Iris pigment epithelial cell (primary cell): ENCODE results near the gene AGBL2.
"Not testable (repeated sequence)": the region's sequence is repeated elsewhere in the genome, so short reads cannot be mapped to it uniquely, and the experiment has no call there.

Source experiments
- DNase-seq: peaks from one replicate; pipeline ENCODE4 v3.0.0-alpha.2; 2011; ENCODE audit warnings: low read depth

AGBL2 gene

DNA sequence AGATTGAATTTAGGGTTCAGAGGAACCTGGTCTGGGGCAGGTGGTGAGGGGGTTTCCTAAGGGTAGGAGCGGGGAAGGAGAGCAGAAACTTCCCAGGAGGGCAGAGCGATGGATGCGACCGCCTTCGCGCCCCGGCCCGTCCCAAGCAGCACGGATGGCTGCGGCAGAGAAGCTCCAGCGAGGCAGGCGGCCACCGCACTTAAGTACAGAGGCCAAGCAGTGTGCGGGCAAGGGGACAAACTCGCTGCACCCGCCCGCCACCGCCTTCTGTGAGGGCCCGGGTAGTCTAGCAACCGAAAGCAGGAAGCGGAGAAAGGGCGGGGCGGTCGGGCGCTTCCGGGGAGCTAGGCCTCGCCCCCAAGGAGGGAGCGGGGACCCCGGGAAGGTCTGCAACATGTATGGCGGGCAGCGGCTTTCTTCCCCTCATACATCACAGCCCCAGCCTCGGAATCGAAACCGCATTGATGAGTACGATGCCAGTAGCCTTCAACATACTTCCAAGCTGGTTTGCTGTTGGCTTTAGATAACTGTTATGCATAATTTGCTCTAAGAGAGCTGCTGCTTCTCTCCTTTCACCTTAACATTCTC is at the start of gene AGBL2:
Gene AGBL2, minus strand, starts transcription at position 288 of the 588 bp plus-strand sequence. CDS start 719 bp downstream, outside the sequence.
- DNase-seq: peak; percentile 66

GRCh38 chr11:47759291-47759690 is 44.1 kb upstream of the AGBL2 start:
- not testable (repeated sequence) for DNase-seq

GRCh38 chr11:47756208-47756607 is 41.0 kb upstream of the AGBL2 start:
- DNase-seq: no peak

- DNase-seq: peak; percentile 21
Measured at GRCh38 chr11:47750725-47751124, 35.6 kb upstream of the AGBL2 start.

DNA sequence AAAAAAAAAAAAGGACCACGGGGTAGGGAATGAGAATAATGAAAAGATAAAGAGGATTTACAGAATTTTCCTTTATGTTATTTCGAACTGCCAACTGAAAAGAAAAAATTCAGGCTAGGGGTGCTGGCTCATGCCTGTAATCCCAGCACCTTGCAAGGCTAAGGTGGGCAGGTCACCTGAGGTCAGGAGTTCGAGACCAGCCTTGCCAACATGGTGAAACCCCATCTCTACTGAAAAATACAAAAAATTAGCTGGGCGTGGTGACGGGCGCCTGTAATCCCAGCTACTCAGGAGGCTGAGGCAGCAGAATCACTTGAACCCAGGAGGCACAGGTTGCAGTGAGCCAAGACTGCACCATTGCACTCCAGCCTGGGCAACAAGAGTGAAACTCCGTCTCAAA is 27.3 kb upstream of the AGBL2 start:
- not testable (repeated sequence) for DNase-seq

DNA sequence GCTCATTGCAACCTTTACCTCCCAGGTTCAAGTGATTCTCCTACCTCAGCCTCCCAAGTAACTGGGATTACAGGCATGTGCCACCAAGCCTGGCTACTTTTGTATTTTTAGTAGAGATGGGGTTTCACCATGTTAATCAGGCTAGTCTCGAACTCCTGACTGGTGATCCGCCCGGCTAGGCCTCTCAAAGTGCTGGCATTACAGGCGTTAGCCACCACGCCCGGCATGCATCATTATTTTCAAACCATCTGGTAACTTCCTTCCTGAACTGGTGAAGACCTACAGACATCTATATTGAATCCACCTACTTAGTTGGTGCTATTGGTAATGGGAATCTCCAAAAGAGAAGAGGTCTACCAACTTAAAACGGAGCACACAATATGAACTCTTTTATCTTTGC is 22.6 kb upstream of the AGBL2 start:
- DNase-seq: not testable (repeated sequence)

DNA sequence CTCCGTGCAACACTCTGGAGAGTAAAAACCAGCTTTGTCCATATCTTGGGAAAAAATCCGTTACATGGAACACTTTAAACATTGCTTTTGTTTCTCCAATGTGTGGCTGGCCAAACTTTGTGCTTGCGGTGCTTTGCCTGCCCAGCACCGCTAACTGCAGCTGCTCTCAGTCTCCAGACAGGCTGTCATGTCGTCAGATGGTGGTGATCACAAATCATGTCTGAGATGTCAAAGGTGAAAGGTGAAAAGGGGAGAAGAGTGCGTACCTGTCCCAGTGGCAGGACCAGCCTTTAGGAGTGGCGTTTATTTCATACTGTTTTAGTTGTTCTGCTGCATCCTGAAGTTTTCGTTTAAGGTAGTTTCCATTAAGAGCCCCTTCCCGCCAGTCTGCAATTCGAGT is 17.1 kb upstream of the AGBL2 start:
- DNase-seq: no peak

DNA sequence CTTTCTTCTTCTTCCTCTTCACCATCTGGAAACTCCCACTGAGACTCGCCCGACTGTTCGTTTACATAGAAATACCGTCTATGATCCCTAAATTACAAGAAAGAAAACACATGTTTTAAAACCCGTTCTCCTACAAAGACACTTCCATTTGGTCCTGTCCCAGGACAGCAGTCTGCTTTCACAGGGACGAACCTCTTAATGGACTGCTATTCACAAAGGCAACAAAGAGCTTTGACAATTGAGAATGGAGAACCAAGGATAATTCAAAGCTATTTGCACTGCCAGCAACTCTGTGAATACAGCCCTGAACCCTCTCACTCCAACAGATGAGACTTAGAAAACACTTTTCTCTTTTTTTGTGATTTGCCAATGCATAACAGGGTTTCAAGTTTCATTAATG is 16.3 kb upstream of the AGBL2 start:
- DNase-seq: no peak

DNA sequence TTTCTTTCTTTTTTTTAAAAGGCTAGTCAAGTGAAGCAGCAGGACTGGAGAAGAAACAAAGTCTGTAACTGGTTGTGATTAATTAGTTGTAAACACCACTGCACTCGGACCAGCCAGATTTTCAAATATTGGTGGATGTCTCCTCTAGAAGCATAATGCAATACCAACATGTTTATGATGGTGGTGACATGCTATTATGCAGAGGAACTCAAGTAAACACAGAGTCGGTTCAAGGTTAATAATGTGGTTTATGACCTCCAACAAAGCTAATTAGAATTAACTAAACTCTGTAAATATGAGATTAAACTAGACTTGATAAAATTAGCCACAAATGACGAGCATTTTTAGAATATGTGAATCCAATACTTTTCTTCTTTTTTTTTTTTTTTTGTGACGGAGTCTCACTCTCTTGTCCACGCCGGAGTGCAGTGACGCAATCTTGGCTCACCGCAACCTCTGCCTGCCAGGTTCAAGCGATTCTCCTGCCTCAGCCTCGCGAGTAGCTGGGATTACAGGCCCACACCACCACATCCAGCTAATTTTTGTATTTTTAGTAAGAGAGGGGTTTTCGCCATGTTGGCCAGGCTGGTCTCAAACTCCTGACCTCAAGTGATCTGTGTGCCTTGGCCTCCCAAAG is 11.8 kb upstream of the AGBL2 start:
- no peak for DNase-seq

DNA sequence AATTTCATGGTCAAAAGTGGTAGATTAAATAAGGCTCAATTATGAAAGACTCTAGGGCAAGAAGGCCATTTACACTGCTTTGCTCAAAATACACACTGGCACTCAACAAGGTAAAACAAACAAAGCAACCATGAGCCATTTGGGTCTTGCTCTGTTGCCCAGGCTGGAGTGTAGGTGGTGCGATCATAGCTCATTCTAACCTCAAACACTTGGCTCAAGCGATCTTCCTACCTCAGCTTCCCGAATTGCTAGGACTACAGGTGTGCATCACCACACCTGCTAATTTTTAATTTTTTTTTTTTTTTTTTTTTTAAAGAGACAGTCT is 10.9 kb upstream of the AGBL2 start:
- no peak for DNase-seq

GRCh38 chr11:47725442-47726117 is 10.4 kb upstream of the AGBL2 start:
- peak; percentile 10 for DNase-seq

- peak; percentile 95 for DNase-seq
Measured at GRCh38 chr11:47724041-47724729, 9.0 kb upstream of the AGBL2 start.

DNA sequence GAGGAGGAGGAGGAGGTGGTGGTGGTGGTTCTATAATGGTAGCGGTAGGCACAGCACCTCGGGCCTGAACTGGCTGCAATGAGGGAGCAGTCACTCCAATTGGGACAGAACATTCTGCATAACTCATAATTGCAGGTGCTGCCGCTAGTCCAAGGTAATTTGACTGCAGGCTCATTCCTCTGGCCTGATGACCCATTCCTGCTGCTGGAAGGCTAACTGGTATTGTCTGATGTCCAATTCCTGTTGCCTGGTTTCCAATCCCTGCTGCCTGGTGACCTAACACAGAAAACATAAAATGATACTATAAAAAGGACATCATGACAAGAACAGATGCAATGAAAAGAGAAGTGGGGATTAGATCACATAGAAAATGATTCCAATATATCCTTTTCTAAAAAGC is 7.9 kb upstream of the AGBL2 start:
- DNase-seq: no peak

- DNase-seq: no peak
Measured at GRCh38 chr11:47720651-47721050, 5.5 kb upstream of the AGBL2 start.

GRCh38 chr11:47716692-47717091 is 1.5 kb upstream of the AGBL2 start:
- no peak for DNase-seq

- peak; percentile 7 for DNase-seq
Measured at GRCh38 chr11:47714554-47715081, 551 bp downstream of the AGBL2 start.

DNA sequence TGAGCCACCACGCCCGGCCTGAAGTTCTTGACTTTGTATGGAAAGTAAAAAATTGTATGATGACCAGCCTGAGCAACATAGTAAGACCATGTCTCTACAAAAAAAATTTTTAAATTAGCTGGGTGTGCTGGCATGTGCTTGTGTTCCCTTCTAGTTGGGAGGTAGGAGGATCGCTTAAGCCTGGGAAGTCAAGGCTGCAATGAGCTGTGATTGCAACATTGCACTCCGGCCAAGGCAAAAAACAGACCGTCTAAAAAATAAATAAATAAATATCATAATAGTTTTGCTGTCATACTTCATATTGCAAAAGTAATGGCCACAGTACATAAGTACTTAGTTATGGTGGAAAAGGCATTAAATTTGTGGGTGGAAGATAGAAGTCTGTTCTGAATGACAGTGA is 3.4 kb downstream of the AGBL2 start:
- DNase-seq: peak; percentile 12

DNA sequence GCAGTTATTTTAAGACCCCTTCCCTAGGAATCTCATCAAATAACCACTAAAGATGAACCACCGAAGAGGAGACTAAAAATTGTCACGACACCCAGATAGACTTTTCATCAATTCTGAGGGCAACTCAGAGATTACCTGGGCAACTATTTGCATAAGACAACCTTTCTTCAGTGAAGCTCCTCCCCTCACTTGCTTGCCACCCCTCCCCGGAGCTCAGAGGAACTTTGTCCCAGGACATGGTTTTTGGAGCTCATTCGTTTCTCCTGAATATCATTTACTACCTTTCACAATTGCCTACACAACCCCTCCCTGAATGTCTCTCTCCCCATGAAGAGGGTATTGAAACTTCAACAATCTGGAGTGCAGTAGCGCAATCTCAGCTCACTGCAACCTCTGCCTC is 3.9 kb downstream of the AGBL2 start:
- no peak for DNase-seq

- DNase-seq: not testable (repeated sequence)
Measured at GRCh38 chr11:47707275-47707786, 7.8 kb downstream of the AGBL2 start.

DNA sequence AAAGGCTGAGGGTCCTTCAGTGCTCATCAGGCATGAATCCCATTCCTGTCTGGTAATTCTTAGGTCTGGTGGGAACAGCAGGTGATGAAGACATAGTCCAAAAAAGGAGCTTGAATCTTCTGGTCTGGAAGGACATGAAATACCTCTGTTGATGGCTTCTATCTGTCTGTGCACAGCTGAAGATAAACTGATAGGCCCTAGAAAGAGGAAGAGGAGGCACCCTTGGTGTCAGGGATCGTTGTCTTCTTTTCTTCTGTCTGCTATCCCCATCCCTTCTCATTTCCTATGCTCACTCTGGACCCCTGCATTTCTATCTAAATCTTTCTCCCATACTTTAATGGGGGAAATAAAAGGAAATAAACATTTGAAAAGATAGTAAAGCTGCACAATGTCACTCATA is 9.4 kb downstream of the AGBL2 start:
- DNase-seq: no peak

DNA sequence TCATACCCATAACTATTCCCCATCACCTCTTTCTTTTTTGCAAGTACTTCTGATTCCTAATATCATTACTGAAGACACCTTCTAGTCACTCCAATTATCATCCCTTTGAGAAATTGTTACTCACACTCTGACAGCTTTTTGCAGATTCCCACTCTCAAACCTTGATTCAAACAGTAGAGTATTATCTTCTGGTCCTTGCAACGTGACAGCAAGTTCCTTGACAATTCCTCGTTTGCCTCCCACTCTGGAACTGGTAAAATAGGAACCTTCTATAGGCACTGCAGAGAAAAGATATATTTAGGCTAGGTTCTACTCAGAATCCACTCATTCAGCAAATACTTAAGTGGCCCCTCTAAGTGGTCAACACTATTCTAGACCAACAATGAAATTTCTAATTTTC is 23.2 kb downstream of the AGBL2 start:
- DNase-seq: no peak

- no peak for DNase-seq
Measured at GRCh38 chr11:47689480-47689879, 25.7 kb downstream of the AGBL2 start.

DNA sequence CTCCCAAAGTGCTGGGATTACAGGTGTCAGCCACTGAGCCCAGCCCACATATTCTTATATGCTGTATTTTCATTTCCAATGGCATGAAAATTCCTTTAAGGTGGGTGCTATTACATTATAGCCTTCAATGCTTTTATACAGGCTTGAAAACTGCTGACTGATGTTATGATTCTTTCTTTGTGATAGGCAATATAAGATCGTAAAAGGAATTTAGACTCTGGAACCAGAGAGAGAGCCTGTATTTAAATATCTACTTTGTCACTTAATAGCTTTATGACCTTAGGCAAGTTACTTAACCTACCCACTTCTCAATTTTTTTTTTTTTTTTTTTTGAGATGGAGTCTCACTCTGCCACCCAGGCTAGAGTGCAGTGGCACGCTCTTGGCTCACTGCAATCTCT is 26.2 kb downstream of the AGBL2 start:
- no peak for DNase-seq
